Endothelial cell of umbilical vein (primary cell): Measurements from ENCODE around the gene L3MBTL4. TPM values are rescaled to one million over a fixed set of nuclear protein-coding genes. Genes with fewer than 3 reads are reported as not detected.

Source experiments
- BruUV-seq: library from RNA; stranded (reverse); fragments of 400-500 nt; replicated peaks from 2 replicates; lab custom pipeline; 2021; lab: Mats Ljungman, UMichigan
- CTCF ChIA-PET: fragments of 300-600, 350-600 bp; sonication (Branson Sonifier 250); formaldehyde crosslinking; loops from one replicate; lab custom pipeline; 2021; ENCODE audit warnings: antibody characterized with exemption, inconsistent platforms; lab: Charles Lee
- POLR2A ChIA-PET: fragments of 300-600, 350-600 bp; sonication (Branson Sonifier 250); formaldehyde crosslinking; loops from one replicate; lab custom pipeline; 2021; ENCODE audit warnings: antibody characterized with exemption, inconsistent platforms; lab: Charles Lee
- DNase-seq: peaks from one replicate; pipeline ENCODE4 v3.0.0-alpha.2; 2011; ENCODE audit warnings: low read depth, low spot score
- FAIRE-seq: peaks from 2 replicates; lab custom pipeline; 2011; peaks lifted over from hg19 to GRCh38; lab: Jason Lieb, UNC
- H2AFZ ChIP-seq: 2 replicates; pipeline ENCODE4 v1.6.0; 2012; ENCODE audit warnings: low read depth, low read length, control low read depth, inconsistent platforms
- H3K27ac ChIP-seq: 2 replicates; pipeline ENCODE4 v1.5.1; 2011; ENCODE audit warnings: low read depth, mild to moderate bottlenecking, control low read depth, low read length, moderate library complexity; ENCODE audit not compliant: insufficient read depth
- H3K27me3 ChIP-seq, 2 experiments: 2 replicates each; pipeline versions ENCODE4 v1.6.0 to v1.6.1; 2011; ENCODE audit warnings: low read length in 2 of 2, mixed read lengths in 1 of 2; ENCODE audit not compliant: control insufficient read depth in 2 of 2, insufficient read depth in 2 of 2
- H3K36me3 ChIP-seq, 2 experiments: 2 replicates in 1 of 2; 3 replicates in 1 of 2; pipeline ENCODE4 v1.5.1; 2011; ENCODE audit warnings: low read length in 2 of 2, mild to moderate bottlenecking in 1 of 2, moderate library complexity in 1 of 2; ENCODE audit not compliant: control insufficient read depth in 2 of 2, insufficient read depth in 2 of 2; ENCODE audit errors: extremely low read depth in 1 of 2
- H3K4me1 ChIP-seq: 3 replicates; pipeline ENCODE4 v1.5.1; 2011; ENCODE audit warnings: mild to moderate bottlenecking, low read length; ENCODE audit not compliant: control insufficient read depth, insufficient read depth; ENCODE audit errors: extremely low read depth
- H3K4me2 ChIP-seq: 2 replicates; pipeline ENCODE4 v1.6.1; 2011; ENCODE audit warnings: low read length, control low read depth, mixed read lengths; ENCODE audit not compliant: insufficient read depth
- H3K4me3 ChIP-seq, 3 experiments: fragments of 200-600 bp in 1 of 3; sonication (generic), shearing (Covaris generic) in 1 of 3; replicated peaks in 1 of 3; 2 replicates each; pipeline ENCODE4 v1.5.1; 2011 to 2016; ENCODE audit warnings: control low read depth in 3 of 3, low read length in 3 of 3, mild to moderate bottlenecking in 2 of 3, inconsistent platforms in 1 of 3, low read depth in 1 of 3, moderate library complexity in 1 of 3; ENCODE audit not compliant: insufficient read depth in 1 of 3
- H3K79me2 ChIP-seq: 2 replicates; pipeline ENCODE4 v1.6.0; 2012; ENCODE audit warnings: low read length, inconsistent platforms; ENCODE audit not compliant: control insufficient read depth, insufficient read depth
- H3K9ac ChIP-seq: replicated peaks from 2 replicates; pipeline ENCODE3; 2011; ENCODE audit warnings: low read length, control low read depth; ENCODE audit not compliant: insufficient read depth; ENCODE audit errors: extremely low read depth
- H3K9me1 ChIP-seq: replicated peaks from 3 replicates; pipeline ENCODE4 v1.6.0; 2011; ENCODE audit warnings: mild to moderate bottlenecking, low read length; ENCODE audit not compliant: control insufficient read depth, insufficient read depth; ENCODE audit errors: extremely low read depth
- H3K9me3 ChIP-seq: replicated peaks from 2 replicates; pipeline ENCODE4 v1.5.1; 2012; ENCODE audit warnings: low read length, inconsistent platforms; ENCODE audit not compliant: control insufficient read depth, insufficient read depth
- H4K20me1 ChIP-seq: replicated peaks from 2 replicates; pipeline ENCODE3; 2011; ENCODE audit warnings: mild to moderate bottlenecking, low read length; ENCODE audit not compliant: control insufficient read depth, insufficient read depth; ENCODE audit errors: extremely low read depth
- FOS ChIP-seq: IDR thresholded peaks from 2 replicates; pipeline ENCODE4 v1.6.1; 2011; ENCODE audit warnings: mild to moderate bottlenecking, low read length, moderate library complexity, borderline replicate concordance; ENCODE audit not compliant: insufficient read depth
- GATA2 ChIP-seq: IDR thresholded peaks from 2 replicates; pipeline ENCODE4 v1.7.0; 2011; ENCODE audit warnings: low read depth, mild to moderate bottlenecking, moderate library complexity, mixed read lengths, low read length; ENCODE audit not compliant: insufficient read length, insufficient read depth
- JUN ChIP-seq: IDR thresholded peaks from 2 replicates; pipeline ENCODE4 v1.6.1; 2011; ENCODE audit warnings: borderline replicate concordance, low read depth; ENCODE audit not compliant: insufficient read length, insufficient read depth
- MYC ChIP-seq: IDR thresholded peaks from one replicate; pipeline ENCODE4 v1.6.1; 2011; ENCODE audit warnings: mild to moderate bottlenecking, low read depth, low read length
- POLR2A ChIP-seq: IDR thresholded peaks from 2 replicates; pipeline ENCODE4 v1.6.1; 2012; ENCODE audit warnings: low read depth, mild to moderate bottlenecking, control low read depth, low read length
- POLR2AphosphoS5 ChIP-seq: IDR thresholded peaks from 2 replicates; pipeline ENCODE4 v1.6.1; 2012; ENCODE audit warnings: low read depth, mild to moderate bottlenecking, control low read depth, low read length, moderate library complexity; ENCODE audit not compliant: insufficient read depth
- dilution Hi-C: fragments of 300-500 bp; cut with MboI; formaldehyde crosslinking; loops from one replicate; pipeline ENCODE4 v1.15.0; 2019; ENCODE audit warnings: low sequenced_read_pairs; ENCODE audit not compliant: extremely low pct_ligation_motif_present
- intact Hi-C: fragments of 100-400 bp; cut with micrococcal nuclease; formaldehyde crosslinking; loops from one replicate; pipeline ENCODE4 v1.10.0; 2022
- polyA plus RNA-seq, 4 experiments: library from polyadenylated mRNA; depleted of rRNA in 3 of 4; stranded (reverse) in 3 of 4; unstranded in 1 of 4; fragments of >200 nt; gene quantifications; 2 replicates each; pipeline versions ENCODE4 v1.2.1 to v1.2.3, GENCODE V29; 2011 to 2012; ENCODE audit warnings: missing spikeins in 1 of 4
- total RNA-seq: library from RNA; stranded (reverse); gene quantifications from 2 replicates; pipeline ENCODE4 v1.2.3, GENCODE V29; 2021
- TF ChIP-seq, protein P1 (sequence below): IDR thresholded peaks from 2 replicates; pipeline ENCODE4 v1.6.1; 2011; ENCODE audit not compliant: insufficient read depth, insufficient read length
- TF ChIP-seq, protein P2 (sequence below), 2 donors: IDR thresholded peaks; 1 replicate in 1 of 2; 2 replicates in 1 of 2; pipeline ENCODE4 v1.5.1; 2011; ENCODE audit warnings: low read length in 2 of 2, mild to moderate bottlenecking in 2 of 2, moderate library complexity in 2 of 2, control low read depth in 1 of 2, inconsistent platforms in 1 of 2, low read depth in 1 of 2; ENCODE audit not compliant: insufficient read depth in 1 of 2; ENCODE audit errors: extremely low read depth in 1 of 2

L3MBTL4 gene
- total and polyA plus RNA-seq, 2 donors (not counting 3 experiments of a cell fraction or from before 2014, with no cell fraction given): 0.80 TPM; not detected in 1

DNA sequence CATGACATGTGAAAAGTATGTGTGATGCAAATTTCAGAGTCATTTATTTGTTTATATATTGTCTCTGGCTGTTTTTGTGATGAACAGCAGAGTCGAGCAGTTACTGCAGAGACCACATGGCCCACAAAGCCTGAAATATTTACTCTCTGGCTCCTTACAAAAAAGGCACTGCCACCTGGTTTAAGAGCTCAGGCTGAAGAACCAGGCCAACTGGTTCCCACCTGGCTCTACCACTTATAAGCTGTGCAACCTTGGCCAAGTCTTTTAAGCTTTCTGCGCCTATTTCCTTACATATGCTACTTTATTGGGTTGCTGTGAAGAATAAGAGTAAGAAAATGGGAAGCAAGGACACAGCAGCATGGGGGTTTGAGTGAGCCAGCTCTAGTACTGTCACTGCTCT lies 207.6 kb downstream of the L3MBTL4 start:
- Histone ChIP-seq H3K27me3 (no peaks in the 10 kb centered on the region), H3K9me1 (no peaks in the 10 kb centered on the region), H3K9me3 (no peaks in the 10 kb centered on the region), H3K4me3 (no peak overlapping the region), H3K9ac (no peak overlapping the region), H3K79me2 (no peaks in the 10 kb centered on the region), H3K27ac (no peak overlapping the region), H3K4me1 (no peaks in the 10 kb centered on the region), H4K20me1 (no peaks in the 10 kb centered on the region), H3K36me3 (no peaks in the 10 kb centered on the region), H3K4me2 (no peak overlapping the region), H2AFZ (no peak overlapping the region)
- ChIA-PET POLR2A (no interaction called here), CTCF (interaction anchor here (1.0 to 2.9 kb wide), 2 partner anchors 9 to 12 kb away, joined by 3 to 14 read pairs; no protein-coding TSS in a partner anchor)
- DNase-seq: no peak
- TF ChIP-seq GATA2 (no peak), JUN (no peak), MYC (no peak), POLR2AphosphoS5 (no peak), POLR2A (no peak), FOS (no peak)
- TF ChIP-seq, protein P1, sequence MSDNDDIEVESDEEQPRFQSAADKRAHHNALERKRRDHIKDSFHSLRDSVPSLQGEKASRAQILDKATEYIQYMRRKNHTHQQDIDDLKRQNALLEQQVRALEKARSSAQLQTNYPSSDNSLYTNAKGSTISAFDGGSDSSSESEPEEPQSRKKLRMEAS: no peak
- TF ChIP-seq, protein P2, sequence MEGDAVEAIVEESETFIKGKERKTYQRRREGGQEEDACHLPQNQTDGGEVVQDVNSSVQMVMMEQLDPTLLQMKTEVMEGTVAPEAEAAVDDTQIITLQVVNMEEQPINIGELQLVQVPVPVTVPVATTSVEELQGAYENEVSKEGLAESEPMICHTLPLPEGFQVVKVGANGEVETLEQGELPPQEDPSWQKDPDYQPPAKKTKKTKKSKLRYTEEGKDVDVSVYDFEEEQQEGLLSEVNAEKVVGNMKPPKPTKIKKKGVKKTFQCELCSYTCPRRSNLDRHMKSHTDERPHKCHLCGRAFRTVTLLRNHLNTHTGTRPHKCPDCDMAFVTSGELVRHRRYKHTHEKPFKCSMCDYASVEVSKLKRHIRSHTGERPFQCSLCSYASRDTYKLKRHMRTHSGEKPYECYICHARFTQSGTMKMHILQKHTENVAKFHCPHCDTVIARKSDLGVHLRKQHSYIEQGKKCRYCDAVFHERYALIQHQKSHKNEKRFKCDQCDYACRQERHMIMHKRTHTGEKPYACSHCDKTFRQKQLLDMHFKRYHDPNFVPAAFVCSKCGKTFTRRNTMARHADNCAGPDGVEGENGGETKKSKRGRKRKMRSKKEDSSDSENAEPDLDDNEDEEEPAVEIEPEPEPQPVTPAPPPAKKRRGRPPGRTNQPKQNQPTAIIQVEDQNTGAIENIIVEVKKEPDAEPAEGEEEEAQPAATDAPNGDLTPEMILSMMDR (IDR thresholded peaks at IDR 0.05; ENCODE audit: extremely low read depth in 1 of 2, insufficient read depth in 1 of 2, low read depth in 1 of 2, low read length in 2 of 2): no peak
- intact Hi-C loops: no loop called here
- no peak for FAIRE-seq
- dilution Hi-C loops: no loop called here
- no TSS peak for BruUV-seq
